ENCODE results near the gene RHOV. TPM values are rescaled to one million over a fixed set of nuclear protein-coding genes. Genes with fewer than 3 reads are reported as not detected.

RHOV gene
- total and polyA plus RNA-seq, 2 experiments from 2014 or later, result 0.84 to 1.2 TPM

DNA sequence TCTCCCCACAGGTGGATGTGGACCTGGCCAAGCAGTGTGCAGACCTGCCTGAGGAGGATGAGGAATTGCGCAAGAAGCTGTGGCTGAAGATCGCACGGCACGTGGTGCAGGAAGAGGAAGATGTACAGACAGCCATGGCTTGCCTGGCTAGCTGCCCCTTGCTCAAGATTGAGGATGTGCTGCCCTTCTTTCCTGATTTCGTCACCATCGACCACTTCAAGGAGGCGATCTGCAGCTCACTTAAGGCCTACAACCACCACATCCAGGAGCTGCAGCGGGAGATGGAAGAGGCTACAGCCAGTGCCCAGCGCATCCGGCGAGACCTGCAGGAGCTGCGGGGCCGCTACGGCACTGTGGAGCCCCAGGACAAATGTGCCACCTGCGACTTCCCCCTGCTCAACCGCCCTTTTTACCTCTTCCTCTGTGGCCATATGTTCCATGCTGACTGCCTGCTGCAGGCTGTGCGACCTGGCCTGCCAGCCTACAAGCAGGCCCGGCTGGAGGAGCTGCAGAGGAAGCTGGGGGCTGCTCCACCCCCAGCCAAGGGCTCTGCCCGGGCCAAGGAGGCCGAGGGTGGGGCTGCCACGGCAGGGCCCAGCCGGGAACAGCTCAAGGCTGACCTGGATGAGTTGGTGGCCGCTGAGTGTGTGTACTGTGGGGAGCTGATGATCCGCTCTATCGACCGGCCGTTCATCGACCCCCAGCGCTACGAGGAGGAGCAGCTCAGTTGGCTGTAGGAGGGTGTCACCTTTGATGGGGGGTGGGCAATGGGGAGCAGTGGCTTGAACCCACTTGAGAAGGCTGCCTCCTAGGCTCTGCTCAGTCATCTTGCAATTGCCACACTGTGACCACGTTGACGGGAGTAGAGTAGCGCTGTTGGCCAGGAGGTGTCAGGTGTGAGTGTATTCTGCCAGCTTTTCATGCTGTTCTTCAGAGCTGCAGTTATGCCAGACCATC is 28.8 kb upstream of the RHOV start:
- DNase-seq (ENCODE audit: low read depth in 1 of 2, low spot score in 1 of 2), result peak in 1 of 2 donors; percentile 59
- Histone ChIP-seq H3K9me3 (ENCODE audit: low read depth) (no peaks in the 10 kb centered on the region), H3K4me1 (ENCODE audit: low read depth) (peaks cover 5% of the 10 kb centered on the region), H3K27ac (no peak overlapping the region), H3K4me3 (no peak overlapping the region), H3K36me3 (peaks cover 21% of the 10 kb centered on the region), H3K27me3 (no peaks in the 10 kb centered on the region)
- no peak for TF ChIP-seq CTCF (IDR thresholded peaks at IDR 0.05; ENCODE audit: low read depth, low read length)

GRCh38 chr15:40901053-40901443 is 27.0 kb upstream of the RHOV start:
- no peaks in the 10 kb centered on the region for H3K27me3 ChIP-seq
- H3K27ac ChIP-seq, result no peak overlapping the region
- H3K4me1 ChIP-seq (ENCODE audit: low read depth), result no peaks in the 10 kb centered on the region
- no peak overlapping the region for H3K4me3 ChIP-seq
- TF ChIP-seq CTCF (IDR thresholded peaks at IDR 0.05; ENCODE audit: low read depth, low read length), result no peak
- H3K9me3 ChIP-seq (ENCODE audit: low read depth), result no peaks in the 10 kb centered on the region
- no peak for DNase-seq (ENCODE audit: low read depth in 1 of 2, low spot score in 1 of 2)
- H3K36me3 ChIP-seq, result peaks cover 29% of the 10 kb centered on the region

DNA sequence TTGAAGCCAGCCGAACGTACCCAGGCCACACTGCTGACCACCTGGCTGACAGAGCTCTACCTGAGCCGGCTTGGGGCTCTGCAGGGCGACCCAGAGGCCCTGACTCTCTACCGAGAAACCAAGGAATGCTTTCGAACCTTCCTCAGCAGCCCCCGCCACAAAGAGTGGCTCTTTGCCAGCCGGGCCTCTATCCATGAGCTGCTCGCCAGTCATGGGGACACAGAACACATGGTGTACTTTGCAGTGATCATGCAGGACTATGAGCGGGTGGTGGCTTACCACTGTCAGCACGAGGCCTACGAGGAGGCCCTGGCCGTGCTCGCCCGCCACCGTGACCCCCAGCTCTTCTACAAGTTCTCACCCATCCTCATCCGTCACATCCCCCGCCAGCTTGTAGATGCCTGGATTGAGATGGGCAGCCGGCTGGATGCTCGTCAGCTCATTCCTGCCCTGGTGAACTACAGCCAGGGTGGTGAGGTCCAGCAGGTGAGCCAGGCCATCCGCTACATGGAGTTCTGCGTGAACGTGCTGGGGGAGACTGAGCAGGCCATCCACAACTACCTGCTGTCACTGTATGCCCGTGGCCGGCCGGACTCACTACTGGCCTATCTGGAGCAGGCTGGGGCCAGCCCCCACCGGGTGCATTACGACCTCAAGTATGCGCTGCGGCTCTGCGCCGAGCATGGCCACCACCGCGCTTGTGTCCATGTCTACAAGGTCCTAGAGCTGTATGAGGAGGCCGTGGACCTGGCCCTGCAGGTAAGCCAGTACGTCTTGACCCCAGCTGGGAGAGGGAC is 26.4 kb upstream of the RHOV start:
- DNase-seq (ENCODE audit: low read depth in 1 of 2, low spot score in 1 of 2), result no peak
- Histone ChIP-seq H3K9me3 (ENCODE audit: low read depth) (no peaks in the 10 kb centered on the region), H3K4me3 (no peak overlapping the region), H3K27me3 (no peaks in the 10 kb centered on the region), H3K27ac (no peak overlapping the region), H3K36me3 (peaks cover 29% of the 10 kb centered on the region), H3K4me1 (ENCODE audit: low read depth) (no peaks in the 10 kb centered on the region)
- TF ChIP-seq CTCF (IDR thresholded peaks at IDR 0.05; ENCODE audit: low read depth, low read length), result no peak

- peaks cover 29% of the 10 kb centered on the region for H3K36me3 ChIP-seq
- no peak for DNase-seq (ENCODE audit: low read depth in 1 of 2, low spot score in 1 of 2)
Measured at GRCh38 chr15:40899536-40900207, 25.6 kb upstream of the RHOV start.

More at GRCh38 chr15:40899536-40900207, 25.6 kb upstream of the RHOV start:
- H3K9me3 ChIP-seq (ENCODE audit: low read depth), result no peaks in the 10 kb centered on the region
- no peak overlapping the region for H3K4me3 ChIP-seq
- H3K4me1 ChIP-seq (ENCODE audit: low read depth), result no peaks in the 10 kb centered on the region
- H3K27me3 ChIP-seq, result no peaks in the 10 kb centered on the region
- no peak overlapping the region for H3K27ac ChIP-seq
- no peak for TF ChIP-seq CTCF (IDR thresholded peaks at IDR 0.05; ENCODE audit: low read depth, low read length)

All from cardiac muscle cell (in vitro differentiated cells and primary cell).